OCI-LY1 (cell line): ENCODE data around the gene ENDOU.

Experiments used
- H2AFZ ChIP-seq: fragments of 200-600 bp; sonication (generic), shearing (Covaris generic); 2 replicates; pipeline ENCODE4 v1.6.0; 2014; ENCODE audit warnings: antibody characterized with exemption, mild to moderate bottlenecking, low read length
- H3F3A ChIP-seq: fragments of 200-600 bp; sonication (generic), shearing (Covaris generic); 2 replicates; pipeline ENCODE4 v1.6.0; 2014; ENCODE audit warnings: mild to moderate bottlenecking, antibody characterized with exemption, low read length, moderate library complexity; ENCODE audit not compliant: insufficient read depth
- H3K27ac ChIP-seq: fragments of 200-600 bp; sonication (generic); 2 replicates; pipeline ENCODE4 v1.5.1; 2014; ENCODE audit warnings: low read length, mixed run types, mild to moderate bottlenecking, low read depth; ENCODE audit not compliant: poor library complexity, severe bottlenecking
- H3K27me3 ChIP-seq: fragments of 200-600 bp; sonication (generic); 2 replicates; pipeline ENCODE4 v1.6.0; 2014; ENCODE audit warnings: antibody characterized with exemption, mild to moderate bottlenecking, low read length, moderate library complexity; ENCODE audit not compliant: insufficient read depth
- H3K36me3 ChIP-seq: fragments of 200-600 bp; sonication (generic); 2 replicates; pipeline ENCODE4 v1.6.1; 2014; ENCODE audit warnings: mild to moderate bottlenecking, antibody characterized with exemption, low read length, moderate library complexity, mixed read lengths; ENCODE audit not compliant: insufficient read depth
- H3K4me1 ChIP-seq: fragments of 200-600 bp; sonication (generic); 2 replicates; pipeline ENCODE4 v1.5.1; 2014; ENCODE audit warnings: mild to moderate bottlenecking, low read length, moderate library complexity; ENCODE audit not compliant: insufficient read depth, severe bottlenecking
- H3K4me2 ChIP-seq: fragments of 200-600 bp; sonication (generic), shearing (Covaris generic); 2 replicates; pipeline ENCODE4 v1.6.1; 2014; ENCODE audit warnings: low read length
- H3K4me3 ChIP-seq: fragments of 200-600 bp; sonication (generic); 2 replicates; pipeline ENCODE4 v1.5.1; 2014; ENCODE audit warnings: low read length, low read depth, mild to moderate bottlenecking, mixed read lengths; ENCODE audit not compliant: poor library complexity, severe bottlenecking
- H3K79me2 ChIP-seq: fragments of 200-600 bp; shearing (Covaris generic); 2 replicates; pipeline ENCODE4 v1.6.1; 2016; ENCODE audit warnings: mixed run types, low read length, mixed read lengths; ENCODE audit not compliant: insufficient read depth
- H3K9ac ChIP-seq: fragments of 200-600 bp; sonication (generic), shearing (Covaris generic); 2 replicates; pipeline ENCODE4 v1.6.1; 2014; ENCODE audit warnings: mild to moderate bottlenecking, low read length, mixed read lengths
- H3K9me2 ChIP-seq: fragments of 200-600 bp; sonication (generic), shearing (Covaris generic); 2 replicates; pipeline ENCODE4 v1.6.1; 2014; ENCODE audit warnings: low read depth, mild to moderate bottlenecking, low read length, mixed read lengths
- H3K9me3 ChIP-seq: fragments of 200-600 bp; shearing (Covaris generic); 2 replicates; pipeline ENCODE4 v1.6.1; 2014; ENCODE audit warnings: low read length, mixed read lengths
- H4K20me1 ChIP-seq: fragments of 200-600 bp; sonication (generic), shearing (Covaris generic); 2 replicates; pipeline ENCODE4 v1.6.0; 2016; ENCODE audit warnings: mild to moderate bottlenecking, low read length; ENCODE audit not compliant: insufficient read depth
- CTCF ChIP-seq: fragments of 200-600 bp; sonication (generic), shearing (Covaris generic); IDR thresholded peaks from 2 replicates; pipeline ENCODE4 v1.5.1; 2017; ENCODE audit warnings: mild to moderate bottlenecking, antibody characterized with exemption, low read length, moderate library complexity, mixed read lengths
- EZH2 ChIP-seq: fragments of 200-600 bp; sonication (generic), shearing (Covaris generic); IDR thresholded peaks from 2 replicates; pipeline ENCODE4 v1.8.0; 2017; ENCODE audit warnings: borderline replicate concordance, mixed run types, mild to moderate bottlenecking, antibody characterized with exemption, low read length, moderate library complexity, mixed read lengths

Gene ENDOU

DNA sequence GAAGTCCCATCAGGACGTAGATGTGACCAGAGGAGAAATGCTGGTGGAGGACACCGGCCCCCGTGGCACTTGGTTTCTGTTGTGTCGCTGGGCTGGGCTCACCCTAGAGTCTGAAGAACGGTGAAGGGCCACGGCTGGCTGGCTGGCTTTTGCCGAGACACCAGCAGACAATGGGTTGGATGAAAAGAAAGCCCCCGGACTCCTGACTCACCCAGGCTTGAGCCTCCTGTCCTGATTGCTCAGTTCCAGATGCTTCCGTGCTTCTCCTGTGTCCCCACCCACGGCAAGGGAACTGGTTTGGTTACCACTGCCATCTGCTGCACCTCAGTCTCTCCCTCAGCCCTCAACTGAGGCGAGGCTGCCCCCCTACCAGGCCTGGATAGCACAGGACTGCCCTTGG, 10.4 kb upstream of the ENDOU start:
- no peak overlapping the region for H3K4me3 ChIP-seq
- H2AFZ ChIP-seq, result no peak overlapping the region

GRCh38 chr12:47734725-47735480, 9.6 kb upstream of the ENDOU start:
- Histone ChIP-seq H3K4me1 (peaks cover 4% of the 10 kb centered on the region), H3K9me3 (no peaks in the 10 kb centered on the region), H4K20me1 (no peaks in the 10 kb centered on the region), H3K4me3 (no peak overlapping the region), H3K27me3 (no peaks in the 10 kb centered on the region), H2AFZ (no peak overlapping the region), H3K4me2 (no peak overlapping the region), H3K27ac (no peak overlapping the region), H3K36me3 (no peaks in the 10 kb centered on the region), H3K9ac (no peak overlapping the region), H3K9me2 (no peaks in the 10 kb centered on the region), H3F3A (no peaks in the 10 kb centered on the region), H3K79me2 (no peaks in the 10 kb centered on the region)
- no peak for TF ChIP-seq EZH2
- TF ChIP-seq CTCF, result no peak

More for the DNA sequence above, 10.4 kb upstream of the ENDOU start:
- H3K9ac ChIP-seq, result no peak overlapping the region
- H3K36me3 ChIP-seq, result no peaks in the 10 kb centered on the region
- no peaks in the 10 kb centered on the region for H3K27me3 ChIP-seq
- TF ChIP-seq CTCF (no peak), EZH2 (no peak)
- no peaks in the 10 kb centered on the region for H4K20me1 ChIP-seq
- H3K79me2 ChIP-seq, result no peaks in the 10 kb centered on the region
- H3F3A ChIP-seq, result no peaks in the 10 kb centered on the region
- H3K4me2 ChIP-seq, result no peak overlapping the region
- no peaks in the 10 kb centered on the region for H3K9me2 ChIP-seq
- no peaks in the 10 kb centered on the region for H3K9me3 ChIP-seq
- H3K27ac ChIP-seq, result no peak overlapping the region
- H3K4me1 ChIP-seq, result peaks cover 11% of the 10 kb centered on the region

DNA sequence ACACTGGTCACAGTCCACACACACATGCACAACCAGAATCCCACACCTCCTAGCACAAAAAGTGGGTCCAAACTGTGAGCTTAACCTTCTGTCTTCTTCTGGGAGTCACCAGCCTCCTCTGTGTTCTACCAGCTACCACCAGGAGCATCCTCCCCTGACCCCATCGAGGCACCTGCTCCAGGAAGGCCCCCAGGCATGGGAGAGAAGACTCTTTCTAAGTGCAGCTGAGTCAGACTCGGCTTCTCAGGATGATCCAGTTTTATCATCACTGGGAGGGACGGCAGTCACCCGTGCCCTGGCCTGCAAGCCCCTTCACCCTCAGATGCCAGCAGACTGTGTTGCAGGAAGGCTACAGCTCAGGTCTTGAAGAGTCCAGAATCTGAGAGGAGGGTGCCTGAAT, 7.9 kb upstream of the ENDOU start:
- H3K9ac ChIP-seq, result no peak overlapping the region
- no peak overlapping the region for H2AFZ ChIP-seq
- no peaks in the 10 kb centered on the region for H3F3A ChIP-seq
- H3K4me3 ChIP-seq, result no peak overlapping the region
- H3K27me3 ChIP-seq, result no peaks in the 10 kb centered on the region
- H3K36me3 ChIP-seq, result no peaks in the 10 kb centered on the region
- no peaks in the 10 kb centered on the region for H3K9me2 ChIP-seq
- TF ChIP-seq CTCF, result no peak
- no peak for TF ChIP-seq EZH2
- no peaks in the 10 kb centered on the region for H4K20me1 ChIP-seq
- no peak overlapping the region for H3K27ac ChIP-seq
- no peaks in the 10 kb centered on the region for H3K9me3 ChIP-seq
- H3K79me2 ChIP-seq, result no peaks in the 10 kb centered on the region
- no peak overlapping the region for H3K4me2 ChIP-seq
- no peaks in the 10 kb centered on the region for H3K4me1 ChIP-seq
